ENCODE data around the gene NGF.

Gene NGF

GRCh38 chr1:115237023-115237422 is 101.0 kb downstream of the NGF start:
- DNase-seq (ENCODE audit: low read depth), result no peak
